Activated T-helper 1 cell treated with Interleukin-2 at 50 U/mL for 16 hours (primary cell): Measurements from ENCODE around the gene ZNF525.
A peak's percentile ranks its signal among the peaks of the same experiment; 100 is the strongest.
"Not testable (repeated sequence)": the region's sequence is repeated elsewhere in the genome, so short reads cannot be mapped to it uniquely, and the experiment has no call there.

ENCODE experiments used
- DNase-seq: peaks from one replicate; pipeline ENCODE4 v3.0.0-alpha.2; 2020; ENCODE audit warnings: low read depth

Gene ZNF525

GRCh38 chr19:53365134-53365898 is at the start of gene ZNF525:
Gene ZNF525 (plus strand): TSS chr19:53365705. CDS start chr19:53372282, 6,577 bp downstream.
- DNase-seq, result peak; percentile 95

- no peak for DNase-seq
Measured at GRCh38 chr19:53328967-53329366, 36.5 kb upstream of the ZNF525 start.

GRCh38 chr19:53332484-53332883 is 33.0 kb upstream of the ZNF525 start:
- no peak for DNase-seq

DNA sequence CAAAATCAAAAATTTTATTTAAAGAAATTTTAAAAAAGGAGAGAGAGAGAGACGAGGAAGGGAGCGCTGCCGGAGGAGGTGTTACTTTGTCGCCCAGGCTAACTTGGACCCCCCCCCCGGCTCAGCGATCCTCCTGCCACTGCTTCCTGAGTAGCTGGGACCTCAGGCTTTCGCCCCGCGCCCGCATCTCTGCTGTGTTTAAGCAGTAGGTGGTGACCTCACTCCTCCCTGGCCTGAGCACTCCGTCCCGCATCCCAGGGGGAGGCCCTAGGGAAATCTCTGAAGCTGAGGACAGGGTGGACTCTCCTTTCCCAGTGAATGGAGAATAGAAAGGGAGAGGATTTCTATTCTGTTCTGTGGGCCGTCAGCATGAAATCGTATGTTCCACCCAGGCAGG is 32.4 kb upstream of the ZNF525 start:
- DNase-seq, result no peak

- peak; percentile 92 for DNase-seq
Measured at GRCh38 chr19:53333463-53334449, 31.7 kb upstream of the ZNF525 start, which contains the start of gene ZNF845. Gene ZNF845 (plus strand): TSS chr19:53333749. CDS start chr19:53341308, 7,559 bp downstream.

- DNase-seq, result not testable (repeated sequence)
Measured at GRCh38 chr19:53344403-53344802, 21.1 kb upstream of the ZNF525 start.

GRCh38 chr19:53355739-53356138 is 9.8 kb upstream of the ZNF525 start:
- DNase-seq, result no peak

- no peak for DNase-seq
Measured at GRCh38 chr19:53357821-53358581, 7.5 kb upstream of the ZNF525 start.

DNA sequence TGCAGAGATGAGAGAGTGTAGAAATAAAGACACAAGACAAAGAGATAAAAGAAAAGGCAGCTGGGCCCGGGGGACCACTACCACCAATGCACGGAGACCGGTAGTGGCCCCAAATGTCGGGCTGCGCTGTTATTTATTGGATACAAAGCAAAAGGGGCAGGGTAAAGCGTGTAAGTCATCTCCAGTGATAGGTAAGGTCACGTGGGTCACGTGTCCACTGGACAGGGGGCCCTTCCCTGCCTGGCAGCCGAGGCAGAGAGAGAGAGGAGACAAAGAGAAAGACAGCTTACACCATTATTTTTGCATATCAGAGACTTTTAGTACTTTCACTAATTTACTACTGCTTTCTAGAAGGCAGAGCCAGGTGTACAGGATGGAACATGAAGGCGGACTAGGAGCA is 5.4 kb upstream of the ZNF525 start:
- DNase-seq, result not testable (repeated sequence)

- DNase-seq, result peak; percentile 2
Measured at GRCh38 chr19:53365899-53366493, 491 bp downstream of the ZNF525 start.

DNA sequence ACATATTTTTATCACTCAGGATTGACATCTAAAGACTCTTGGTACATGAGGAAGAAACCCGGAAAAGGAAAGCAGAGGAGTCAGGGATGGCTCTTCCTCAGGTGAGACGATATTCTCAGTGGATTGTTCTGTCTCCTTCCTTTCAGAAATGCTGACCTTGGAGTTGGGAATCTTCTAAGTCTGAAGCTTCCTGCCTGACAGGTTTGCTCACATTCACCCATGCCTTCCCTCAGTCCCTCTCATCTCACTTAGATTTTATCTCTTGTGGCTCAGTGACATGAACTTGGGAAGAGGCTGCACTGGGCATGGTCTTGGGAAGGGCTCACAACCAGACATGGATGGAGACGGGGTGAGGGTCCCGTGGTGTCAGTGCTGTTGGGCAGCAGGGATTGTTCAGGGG is 6.7 kb downstream of the ZNF525 start:
- DNase-seq, result no peak

- no peak for DNase-seq
Measured at GRCh38 chr19:53374288-53374687, 8.8 kb downstream of the ZNF525 start.

DNA sequence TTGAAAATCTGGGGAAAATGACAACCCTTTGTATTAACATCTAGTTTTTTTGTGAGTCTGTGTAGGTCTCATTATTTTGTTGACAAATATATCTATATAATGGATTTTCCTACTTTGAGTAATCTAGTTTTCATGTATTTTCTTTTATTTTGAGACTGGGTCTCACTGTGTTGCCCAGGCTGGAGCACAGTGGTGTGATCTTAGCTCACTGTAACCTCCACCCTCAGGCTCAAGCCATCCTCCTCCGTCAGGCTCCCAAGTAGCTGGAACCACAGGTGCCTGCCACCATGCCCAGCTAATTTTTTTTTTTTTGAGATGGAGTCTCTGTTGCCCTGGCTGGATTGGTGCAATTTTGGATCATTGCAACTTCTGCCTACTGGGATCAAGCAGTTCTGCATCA is 9.2 kb downstream of the ZNF525 start:
- no peak for DNase-seq

GRCh38 chr19:53381376-53381775 is 15.9 kb downstream of the ZNF525 start:
- DNase-seq, result no peak

DNA sequence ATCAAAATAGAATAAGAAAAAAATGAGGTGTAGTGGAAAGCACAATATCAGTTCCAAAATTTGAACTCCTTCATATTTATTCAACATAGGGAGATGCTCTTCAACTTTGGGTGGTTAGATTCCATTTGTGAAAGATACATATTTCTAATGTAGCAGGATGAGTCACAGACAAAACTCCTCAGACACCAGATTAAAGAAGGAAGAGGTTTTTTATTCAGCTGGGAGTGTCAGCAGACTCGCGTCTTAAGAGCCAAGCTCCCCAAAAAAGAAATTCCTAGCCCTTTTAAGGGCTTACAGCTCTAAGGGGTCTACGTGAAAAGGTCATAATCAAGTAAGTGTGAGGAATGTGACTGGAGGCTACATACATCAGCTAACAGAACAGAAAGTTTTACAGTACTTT is 22.7 kb downstream of the ZNF525 start:
- no peak for DNase-seq

- no peak for DNase-seq
Measured at GRCh38 chr19:53388904-53389303, 23.4 kb downstream of the ZNF525 start.

- DNase-seq, result no peak
Measured at GRCh38 chr19:53389571-53389970, 24.1 kb downstream of the ZNF525 start.

DNA sequence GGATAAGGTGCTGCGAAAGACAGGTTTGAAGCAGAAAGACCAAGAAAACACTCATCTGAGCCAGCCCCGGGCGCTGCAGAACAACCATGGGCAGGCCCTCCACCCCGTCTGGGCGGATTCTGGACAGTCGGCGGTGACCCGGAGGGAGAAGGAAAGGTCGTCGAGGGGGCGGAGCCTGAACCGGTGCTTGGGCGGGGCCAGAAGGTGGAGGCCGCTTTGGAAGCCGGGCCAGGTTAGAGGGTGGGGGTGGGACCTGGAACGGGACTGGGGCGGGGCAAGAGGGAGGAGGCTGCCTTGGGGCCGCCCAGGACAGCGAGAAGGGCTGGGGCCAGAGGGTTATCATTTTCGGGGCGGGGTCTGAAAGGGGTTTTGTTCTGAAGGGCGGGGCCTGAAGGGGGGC is 24.5 kb downstream of the ZNF525 start:
- no peak for DNase-seq

- DNase-seq, result no peak
Measured at GRCh38 chr19:53394522-53394973, 29.0 kb downstream of the ZNF525 start.

DNA sequence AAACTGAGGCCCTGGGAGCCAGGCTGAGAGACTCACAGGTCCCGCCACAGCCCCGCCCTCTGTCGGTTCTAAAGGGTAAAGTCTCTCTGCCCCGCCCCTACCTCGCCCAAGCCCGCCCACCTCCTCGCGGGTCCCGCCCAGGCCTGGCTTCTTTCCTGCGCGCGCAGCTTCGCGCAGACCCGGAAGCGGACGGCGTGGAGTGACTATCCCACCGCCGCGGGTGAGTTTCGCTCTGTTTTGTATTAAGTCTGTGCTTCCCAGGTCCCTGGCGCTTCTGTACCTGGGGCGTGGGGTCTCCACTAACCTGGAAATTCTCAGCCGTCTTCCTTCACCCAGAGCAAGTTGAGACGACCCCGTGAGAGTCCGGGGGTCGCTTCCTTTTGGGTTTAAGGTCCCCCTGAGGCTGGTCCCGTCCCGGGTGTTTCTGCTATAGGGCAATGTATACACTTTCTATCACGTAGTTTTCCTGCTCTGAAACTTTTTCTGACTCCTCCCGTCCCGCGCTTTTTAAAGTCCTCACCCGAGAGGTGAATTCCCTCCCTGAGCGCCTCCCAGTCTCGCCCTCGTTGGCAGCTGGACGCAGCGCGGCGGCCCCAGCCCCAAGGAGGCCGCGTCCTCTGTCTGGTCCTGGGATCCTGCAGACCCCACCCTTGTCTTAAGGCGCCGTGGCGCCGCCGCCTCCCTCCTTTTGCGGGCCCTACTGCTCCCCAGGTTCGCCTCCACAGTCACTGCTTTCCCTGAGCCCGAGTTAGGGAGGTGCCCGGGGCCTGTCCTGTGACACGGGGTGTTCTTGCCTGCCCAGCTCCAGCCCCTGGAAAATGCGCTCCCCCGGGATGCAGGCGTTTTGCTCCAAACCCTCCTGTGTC is 29.7 kb downstream of the ZNF525 start, which contains the start of gene ZNF765:
Gene ZNF765 (plus strand): TSS at position 176 of the 866 bp plus-strand sequence. CDS start 2,867 bp downstream, outside the sequence.
- DNase-seq, result peak; percentile 95
